Measurements from ENCODE around the gene COL5A1.

DNA sequence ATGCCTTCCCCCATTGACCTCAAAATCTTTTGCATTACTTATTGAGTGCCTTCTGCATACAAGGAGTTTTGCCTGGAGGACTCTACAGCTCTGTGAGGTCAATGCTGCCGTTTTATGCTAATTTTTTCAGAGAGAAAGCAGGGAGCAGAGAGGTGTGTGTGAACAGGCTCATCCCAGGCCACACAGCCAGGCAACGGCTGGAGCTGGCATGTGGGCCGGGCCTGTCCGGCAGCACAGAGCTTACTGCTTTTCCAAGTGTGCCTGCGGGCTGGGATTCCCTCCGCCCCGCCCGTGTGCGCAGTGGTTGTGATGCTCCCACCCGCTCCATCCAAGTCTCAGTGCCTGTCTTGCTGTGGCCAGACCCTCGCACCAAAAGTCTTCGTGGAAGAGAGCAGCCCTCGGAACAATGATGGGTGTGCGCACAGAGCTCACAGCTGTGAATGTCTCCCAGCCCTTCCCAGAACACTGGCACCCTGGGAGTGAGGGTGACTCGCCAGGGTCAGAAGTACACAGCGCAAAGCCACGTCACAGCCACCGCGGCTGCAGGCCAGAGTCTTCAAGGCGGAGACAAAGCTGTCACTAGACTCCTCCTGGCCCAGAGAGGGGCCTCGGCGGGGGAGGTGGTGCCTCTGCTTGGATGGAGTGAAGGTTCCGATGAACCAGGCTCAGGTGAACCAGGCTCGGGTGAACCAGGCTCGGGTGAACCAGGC, 82.8 kb downstream of the COL5A1 start:
- no peak for TF ChIP-seq ZNF274 (IDR thresholded peaks at IDR 0.05; ENCODE audit: low read depth, low read length)
- TF ChIP-seq YY1 (IDR thresholded peaks at IDR 0.05; ENCODE audit: insufficient read depth, insufficient read length) = no peak
- no peak for TF ChIP-seq SUZ12 (IDR thresholded peaks at IDR 0.05; ENCODE audit: extremely low read depth, insufficient read depth, insufficient read length)
